ENCODE data around the gene MMP2. TPM values are rescaled to one million over a fixed set of nuclear protein-coding genes. Genes with fewer than 3 reads are reported as not detected.

Gene MMP2
- total and polyA plus RNA-seq, 2 donors (not counting 1 experiment from before 2014, with no cell fraction given), result 760 to 1,311 TPM

- H3K27me3 ChIP-seq (ENCODE audit: control insufficient read depth, insufficient read depth, low read length), result no peaks in the 10 kb centered on the region
- peak in 1 of 2 donors; percentile 33 for DNase-seq (ENCODE audit: low read depth in 2 of 2)
- H3K27ac ChIP-seq (ENCODE audit: insufficient read depth, low read length), result no peak overlapping the region
- no peaks in the 10 kb centered on the region for H3K79me2 ChIP-seq (ENCODE audit: control insufficient read depth, insufficient read depth, low read length)
- TF ChIP-seq, protein P1, sequence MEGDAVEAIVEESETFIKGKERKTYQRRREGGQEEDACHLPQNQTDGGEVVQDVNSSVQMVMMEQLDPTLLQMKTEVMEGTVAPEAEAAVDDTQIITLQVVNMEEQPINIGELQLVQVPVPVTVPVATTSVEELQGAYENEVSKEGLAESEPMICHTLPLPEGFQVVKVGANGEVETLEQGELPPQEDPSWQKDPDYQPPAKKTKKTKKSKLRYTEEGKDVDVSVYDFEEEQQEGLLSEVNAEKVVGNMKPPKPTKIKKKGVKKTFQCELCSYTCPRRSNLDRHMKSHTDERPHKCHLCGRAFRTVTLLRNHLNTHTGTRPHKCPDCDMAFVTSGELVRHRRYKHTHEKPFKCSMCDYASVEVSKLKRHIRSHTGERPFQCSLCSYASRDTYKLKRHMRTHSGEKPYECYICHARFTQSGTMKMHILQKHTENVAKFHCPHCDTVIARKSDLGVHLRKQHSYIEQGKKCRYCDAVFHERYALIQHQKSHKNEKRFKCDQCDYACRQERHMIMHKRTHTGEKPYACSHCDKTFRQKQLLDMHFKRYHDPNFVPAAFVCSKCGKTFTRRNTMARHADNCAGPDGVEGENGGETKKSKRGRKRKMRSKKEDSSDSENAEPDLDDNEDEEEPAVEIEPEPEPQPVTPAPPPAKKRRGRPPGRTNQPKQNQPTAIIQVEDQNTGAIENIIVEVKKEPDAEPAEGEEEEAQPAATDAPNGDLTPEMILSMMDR (conservative IDR thresholded peaks at IDR 0.05 in 1 of 2, IDR thresholded peaks at IDR 0.05 in 1 of 2; ENCODE audit: low read depth in 1 of 2, low read length in 2 of 2), result no peak
- no peak for TF ChIP-seq EZH2 (IDR thresholded peaks at IDR 0.05; ENCODE audit: low read length, missing control alignments)
- H3K4me3 ChIP-seq (replicated peaks in 1 of 4; ENCODE audit: control extremely low read depth in 1 of 4, insufficient read depth in 1 of 4, low read depth in 3 of 4, low read length in 4 of 4), result no peak overlapping the region
- H3K9me3 ChIP-seq (ENCODE audit: control insufficient read depth, insufficient read depth, low read depth, low read length), result no peaks in the 10 kb centered on the region
- no peak overlapping the region for H3K4me2 ChIP-seq (ENCODE audit: extremely low read depth, insufficient read depth, low read length)
- no peaks in the 10 kb centered on the region for H3K4me1 ChIP-seq (ENCODE audit: control insufficient read depth, extremely low read depth, insufficient read depth, low read length)
- H3K36me3 ChIP-seq (ENCODE audit: control insufficient read depth, insufficient read depth, low read length), result no peaks in the 10 kb centered on the region
- H3K9ac ChIP-seq (ENCODE audit: insufficient read depth, low read length), result no peak overlapping the region
- H4K20me1 ChIP-seq (ENCODE audit: control insufficient read depth, extremely low read depth, insufficient read depth, low read length), result no peaks in the 10 kb centered on the region
- no peak overlapping the region for H2AFZ ChIP-seq (ENCODE audit: low read length)
Measured at GRCh38 chr16:55532227-55532626, 53.2 kb downstream of the MMP2 start.

GRCh38 chr16:55534756-55535155 lies 55.8 kb downstream of the MMP2 start:
- Histone ChIP-seq H3K4me2 (ENCODE audit: extremely low read depth, insufficient read depth, low read length) (no peak overlapping the region), H3K9me3 (ENCODE audit: control insufficient read depth, insufficient read depth, low read depth, low read length) (no peaks in the 10 kb centered on the region), H3K36me3 (ENCODE audit: control insufficient read depth, insufficient read depth, low read length) (no peaks in the 10 kb centered on the region), H3K27ac (ENCODE audit: insufficient read depth, low read length) (no peak overlapping the region), H3K27me3 (ENCODE audit: control insufficient read depth, insufficient read depth, low read length) (no peaks in the 10 kb centered on the region), H3K4me3 (replicated peaks in 1 of 4; ENCODE audit: control extremely low read depth in 1 of 4, insufficient read depth in 1 of 4, low read depth in 3 of 4, low read length in 4 of 4) (no peak overlapping the region), H4K20me1 (ENCODE audit: control insufficient read depth, extremely low read depth, insufficient read depth, low read length) (no peaks in the 10 kb centered on the region), H3K79me2 (ENCODE audit: control insufficient read depth, insufficient read depth, low read length) (no peaks in the 10 kb centered on the region), H3K4me1 (ENCODE audit: control insufficient read depth, extremely low read depth, insufficient read depth, low read length) (no peaks in the 10 kb centered on the region), H3K9ac (ENCODE audit: insufficient read depth, low read length) (no peak overlapping the region), H2AFZ (ENCODE audit: low read length) (no peak overlapping the region)
- no peak for TF ChIP-seq EZH2 (IDR thresholded peaks at IDR 0.05; ENCODE audit: low read length, missing control alignments)
- TF ChIP-seq, protein P1 (conservative IDR thresholded peaks at IDR 0.05 in 1 of 2, IDR thresholded peaks at IDR 0.05 in 1 of 2; ENCODE audit: low read depth in 1 of 2, low read length in 2 of 2), result no peak
- DNase-seq (ENCODE audit: low read depth in 2 of 2), result no peak

DNA sequence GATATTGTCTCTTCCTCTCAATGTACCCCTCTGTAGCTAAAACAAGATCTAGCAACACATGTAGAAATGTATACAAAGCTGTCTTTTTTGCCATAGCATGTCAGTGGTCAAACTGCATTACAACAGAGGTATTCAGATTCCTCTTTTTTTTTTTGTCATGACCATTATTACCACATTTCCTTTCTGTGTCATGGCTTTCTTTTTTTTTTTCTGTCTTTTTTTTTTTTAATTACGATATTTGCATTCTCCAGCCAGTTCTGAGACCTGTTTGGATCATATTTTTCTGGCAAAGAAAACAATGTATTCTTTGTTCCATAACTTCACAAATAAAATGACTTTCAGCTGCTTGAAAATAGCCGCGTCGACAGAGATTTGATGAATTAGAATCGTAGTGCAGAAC lies 60.1 kb downstream of the MMP2 start:
- Histone ChIP-seq H3K9me3 (ENCODE audit: control insufficient read depth, insufficient read depth, low read depth, low read length) (no peaks in the 10 kb centered on the region), H3K9ac (ENCODE audit: insufficient read depth, low read length) (no peak overlapping the region), H3K27ac (ENCODE audit: insufficient read depth, low read length) (no peak overlapping the region), H4K20me1 (ENCODE audit: control insufficient read depth, extremely low read depth, insufficient read depth, low read length) (no peaks in the 10 kb centered on the region), H3K4me3 (replicated peaks in 1 of 4; ENCODE audit: control extremely low read depth in 1 of 4, insufficient read depth in 1 of 4, low read depth in 3 of 4, low read length in 4 of 4) (no peak overlapping the region), H3K4me2 (ENCODE audit: extremely low read depth, insufficient read depth, low read length) (no peak overlapping the region), H3K4me1 (ENCODE audit: control insufficient read depth, extremely low read depth, insufficient read depth, low read length) (peaks cover 5% of the 10 kb centered on the region), H3K79me2 (ENCODE audit: control insufficient read depth, insufficient read depth, low read length) (no peaks in the 10 kb centered on the region), H3K27me3 (ENCODE audit: control insufficient read depth, insufficient read depth, low read length) (no peaks in the 10 kb centered on the region), H2AFZ (ENCODE audit: low read length) (no peak overlapping the region), H3K36me3 (ENCODE audit: control insufficient read depth, insufficient read depth, low read length) (no peaks in the 10 kb centered on the region)
- TF ChIP-seq, protein P1 (conservative IDR thresholded peaks at IDR 0.05 in 1 of 2, IDR thresholded peaks at IDR 0.05 in 1 of 2; ENCODE audit: low read depth in 1 of 2, low read length in 2 of 2), result no peak
- TF ChIP-seq EZH2 (IDR thresholded peaks at IDR 0.05; ENCODE audit: low read length, missing control alignments), result no peak
- peak in 1 of 2 donors; percentile 59 for DNase-seq (ENCODE audit: low read depth in 2 of 2)

Measured in fibroblast of lung (primary cell).